GM12878 (cell line): ENCODE measurements around the gene ZDHHC22. TPM values are rescaled to one million over a fixed set of nuclear protein-coding genes. Genes with fewer than 3 reads are reported as not detected.
A peak's percentile ranks its signal among the peaks of the same experiment; 100 is the strongest.

Experiments
- ATAC-seq: fragments of 200-7000 bp; cut with Tn5 transposase; 3 replicates; pipeline ENCODE4 v1.9.1; 2020; ENCODE audit warnings: mild to moderate bottlenecking, moderate library complexity
- BruUV-seq: library from RNA; stranded (reverse); fragments of 400-500 nt; replicated peaks from 2 replicates; lab custom pipeline; 2021; lab: Mats Ljungman, UMichigan
- CTCF ChIA-PET: fragments of 300-600 bp; sonication (Branson Sonifier 250); formaldehyde crosslinking; extraction: SDS; loops from one replicate; lab custom pipeline; 2021; ENCODE audit warnings: inconsistent platforms; lab: Yijun Ruan, JAX
- POLR2A ChIA-PET: fragments of 350-600 bp; formaldehyde crosslinking; extraction: SDS; loops from one replicate; lab custom pipeline; 2021; ENCODE audit warnings: inconsistent platforms; lab: Charles Lee
- RAD21 ChIA-PET: fragments of 300-600 bp; sonication (Branson Sonifier 250); formaldehyde crosslinking; loops from one replicate; lab custom pipeline; 2023; ENCODE audit warnings: antibody characterized with exemption; ENCODE audit not compliant: unreplicated experiment; lab: Charles Lee
- SMC1A ChIA-PET: fragments of 300-600 bp; sonication (Branson Sonifier 250); formaldehyde crosslinking; loops from one replicate; lab custom pipeline; 2023; ENCODE audit not compliant: unreplicated experiment, uncharacterized antibody; lab: Charles Lee
- DNase-seq: peaks from one replicate; pipeline ENCODE4 v3.0.0-alpha.2; 2011; ENCODE audit warnings: low read depth, low spot score
- FAIRE-seq: peaks from 3 replicates; lab custom pipeline; 2011; peaks lifted over from hg19 to GRCh38; lab: Jason Lieb, UNC
- H2AFZ ChIP-seq: 2 replicates; pipeline ENCODE4 v1.6.0; 2011; ENCODE audit warnings: low read depth, low read length, control low read depth; ENCODE audit not compliant: control insufficient read depth
- H3K27ac ChIP-seq: 2 replicates; pipeline ENCODE4 v1.5.1; 2011; ENCODE audit warnings: control low read depth; ENCODE audit not compliant: control insufficient read depth, insufficient read depth
- H3K27me3 ChIP-seq, 2 experiments: replicated peaks in 1 of 2; 2 replicates each; pipeline versions ENCODE4 v1.6.0 to v1.6.1; 2011; ENCODE audit warnings: low read length in 1 of 2; ENCODE audit not compliant: control insufficient read depth in 2 of 2, insufficient read depth in 2 of 2
- H3K36me3 ChIP-seq, 2 experiments: 2 replicates each; pipeline ENCODE4 v1.5.1; 2011; ENCODE audit warnings: low read length in 1 of 2; ENCODE audit not compliant: control insufficient read depth in 2 of 2, insufficient read depth in 2 of 2
- H3K4me1 ChIP-seq: 2 replicates; pipeline ENCODE4 v1.6.1; 2011; ENCODE audit warnings: mild to moderate bottlenecking, low read length, moderate library complexity, mixed read lengths; ENCODE audit not compliant: control insufficient read depth, insufficient read depth
- H3K4me2 ChIP-seq: 2 replicates; pipeline ENCODE4 v1.6.0; 2011; ENCODE audit warnings: control low read depth; ENCODE audit not compliant: control insufficient read depth, insufficient read depth
- H3K4me3 ChIP-seq: fragments of 200-600 bp; sonication (generic); 2 replicates; pipeline ENCODE4 v1.5.1; 2016
- H3K79me2 ChIP-seq: 2 replicates; pipeline ENCODE4 v1.6.0; 2011; ENCODE audit warnings: low read length; ENCODE audit not compliant: control insufficient read depth, insufficient read depth
- H3K9ac ChIP-seq: 2 replicates; pipeline ENCODE4 v1.8.0; 2011; ENCODE audit warnings: low read length, control low read depth, mixed read lengths; ENCODE audit not compliant: control insufficient read depth, insufficient read depth
- H3K9me3 ChIP-seq: replicated peaks from 3 replicates; pipeline ENCODE4 v1.5.1; 2011; ENCODE audit warnings: mild to moderate bottlenecking, low read length; ENCODE audit not compliant: control insufficient read depth, insufficient read depth
- H4K20me1 ChIP-seq: 2 replicates; pipeline ENCODE4 v1.6.0; 2011; ENCODE audit not compliant: control insufficient read depth, insufficient read depth
- BCLAF1 ChIP-seq: fragments of 450-650 bp; IDR thresholded peaks from 2 replicates; pipeline ENCODE4 v1.6.1; 2017; ENCODE audit warnings: antibody characterized with exemption, mild to moderate bottlenecking, moderate library complexity
- CBFB ChIP-seq: IDR thresholded peaks from 2 replicates; pipeline ENCODE4 v1.6.1; 2016; ENCODE audit warnings: antibody characterized with exemption, low read depth
- CHD1 ChIP-seq: IDR thresholded peaks from 2 replicates; pipeline ENCODE4 v1.6.1; 2012; ENCODE audit warnings: low read depth, low read length, improper control_type of control experiment
- EED ChIP-seq: sonication (generic); IDR thresholded peaks from 2 replicates; pipeline ENCODE4 v1.6.1; 2016; ENCODE audit warnings: antibody characterized with exemption, low read depth
- GATAD2B ChIP-seq: fragments of 450-650 bp; conservative IDR thresholded peaks from 2 replicates; pipeline ENCODE4 v1.6.1; 2017; ENCODE audit warnings: low read depth, mild to moderate bottlenecking, moderate library complexity
- PAX8 ChIP-seq: fragments of 450-650 bp; IDR thresholded peaks from 2 replicates; pipeline ENCODE4 v1.6.1; 2017; ENCODE audit warnings: mild to moderate bottlenecking, moderate library complexity
- RAD51 ChIP-seq: fragments of 450-650 bp; IDR thresholded peaks from 2 replicates; pipeline ENCODE4 v1.6.1; 2016; ENCODE audit warnings: moderate library complexity, mild to moderate bottlenecking, inconsistent platforms
- SP1 ChIP-seq: IDR thresholded peaks from one replicate; pipeline ENCODE4 v1.6.1; 2011; ENCODE audit warnings: low read depth, low read length
- WGBS: methylation state at CpG from one replicate; pipeline ENCODE4 v1.1.6; 2016; ENCODE audit warnings: low lambda C conversion rate; ENCODE audit not compliant: insufficient replicate concordance, insufficient coverage; ENCODE audit errors: missing lambda C conversion rate; 5-methylcytosine and 5-hydroxymethylcytosine counted together
- in situ Hi-C: fragments of 300-500 bp; cut with MboI; formaldehyde crosslinking; loops from 9 replicates; pipeline ENCODE4 v1.14.3; 2018; ENCODE audit warnings: mixed read lengths
- intact Hi-C: fragments of 100-400 bp; cut with micrococcal nuclease; formaldehyde crosslinking; loops from one replicate; pipeline ENCODE4 v1.14.2; 2022; ENCODE audit not compliant: unreplicated experiment
- polyA plus RNA-seq, 11 experiments: library from polyadenylated mRNA; depleted of rRNA in 4 of 11; unstranded in 6 of 11; stranded (reverse) in 5 of 11; fragments of >200 nt; fragmentation: Nextera tagmentation in 4 of 11; fragmentation: Illumina TruSeq in 1 of 11; extraction: Ambion mirVana in 4 of 11; extraction: Trizol in 1 of 11; gene quantifications; 1 replicate in 1 of 11; 2 replicates in 10 of 11; pipeline versions ENCODE4 v1.2.1 to v1.2.3, GENCODE V29; 2011 to 2016; ENCODE audit warnings: inconsistent platforms in 2 of 11, missing spikeins in 2 of 11, low read depth in 1 of 11
- total RNA-seq, 4 experiments: library from RNA; depleted of rRNA in 3 of 4; stranded (reverse); fragments of >200 nt in 3 of 4; fragmentation: Illumina TruSeq in 1 of 4; extraction: Trizol in 1 of 4; gene quantifications; 2 replicates each; pipeline versions ENCODE4 v1.2.1 to v1.2.3, GENCODE V29; 2013 to 2021

ZDHHC22 gene
- total and polyA plus RNA-seq, 10 of the 15 experiments (the other 5 are each of a cell fraction or from before 2014, with no cell fraction given) = 0.06 TPM; not detected in 9

- ChIA-PET POLR2A (interaction anchor here (0.6 to 6.9 kb wide), 7 partner anchors 8 to 1343 kb away, joined by 3 to 68 read pairs (median 3); no protein-coding TSS in a partner anchor), CTCF (interaction anchor here (0.6 to 21.9 kb wide), 18 partner anchors 14 to 277 kb away, joined by 3 to 445 read pairs (median 4); partner anchors contain the start of genes SAMD15 and TMED8), SMC1A (interaction anchor here (0.8 to 21.4 kb wide), 13 partner anchors 18 to 229 kb away, joined by 3 to 428 read pairs (median 4); no protein-coding TSS in a partner anchor), RAD21 (interaction anchor here (1.0 to 13.8 kb wide), 10 partner anchors 11 to 223 kb away, joined by 3 to 199 read pairs (median 4); partner anchors contain the start of genes GSTZ1 and POMT2)
- intact Hi-C loops = no loop called here
- peak overlapping the region; percentile 67; the same call in 1 of the 2 replicates for H3K4me2 ChIP-seq
- H3K36me3 ChIP-seq = no peaks in the 10 kb centered on the region
- no peak overlapping the region for H3K27ac ChIP-seq
- no peaks in the 10 kb centered on the region for H4K20me1 ChIP-seq
- in situ Hi-C loops = no loop called here
- peak overlapping the region; percentile 83; the same call in 1 of the 2 replicates for H3K4me3 ChIP-seq
- BruUV-seq = TSS peak; percentile 57
- TF ChIP-seq GATAD2B (no peak), SP1 (no peak), BCLAF1 (no peak), EED (no peak), PAX8 (no peak), CHD1 (no peak), RAD51 (peak; percentile 61), CBFB (no peak)
- no peaks in the 10 kb centered on the region for H3K27me3 ChIP-seq
- no peak for FAIRE-seq
- peaks cover 17% of the 10 kb centered on the region for H3K4me1 ChIP-seq
- ATAC-seq = no peak
- no peak overlapping the region for H2AFZ ChIP-seq
- 81% methylated on average over 7 of the region's 7 CpGs for WGBS
- no peak overlapping the region for H3K9ac ChIP-seq
- peaks cover 13% of the 10 kb centered on the region for H3K79me2 ChIP-seq
- H3K9me3 ChIP-seq = no peaks in the 10 kb centered on the region
- DNase-seq = no peak
Observed at GRCh38 chr14:77099425-77100167, 42.0 kb downstream of the ZDHHC22 start.
